ENCODE data around the gene CHKB.
"Not testable (repeated sequence)": the region's sequence is repeated elsewhere in the genome, so short reads cannot be mapped to it uniquely, and the experiment has no call there.

Gene CHKB, protein sequence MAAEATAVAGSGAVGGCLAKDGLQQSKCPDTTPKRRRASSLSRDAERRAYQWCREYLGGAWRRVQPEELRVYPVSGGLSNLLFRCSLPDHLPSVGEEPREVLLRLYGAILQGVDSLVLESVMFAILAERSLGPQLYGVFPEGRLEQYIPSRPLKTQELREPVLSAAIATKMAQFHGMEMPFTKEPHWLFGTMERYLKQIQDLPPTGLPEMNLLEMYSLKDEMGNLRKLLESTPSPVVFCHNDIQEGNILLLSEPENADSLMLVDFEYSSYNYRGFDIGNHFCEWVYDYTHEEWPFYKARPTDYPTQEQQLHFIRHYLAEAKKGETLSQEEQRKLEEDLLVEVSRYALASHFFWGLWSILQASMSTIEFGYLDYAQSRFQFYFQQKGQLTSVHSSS

GRCh38 chr22:50582493-50583293, at the start of gene CHKB:
Gene CHKB (minus strand): TSS chr22:50582849. CDS start chr22:50582781, 68 bp downstream.
- DNase-seq, result peak; percentile 99

DNA sequence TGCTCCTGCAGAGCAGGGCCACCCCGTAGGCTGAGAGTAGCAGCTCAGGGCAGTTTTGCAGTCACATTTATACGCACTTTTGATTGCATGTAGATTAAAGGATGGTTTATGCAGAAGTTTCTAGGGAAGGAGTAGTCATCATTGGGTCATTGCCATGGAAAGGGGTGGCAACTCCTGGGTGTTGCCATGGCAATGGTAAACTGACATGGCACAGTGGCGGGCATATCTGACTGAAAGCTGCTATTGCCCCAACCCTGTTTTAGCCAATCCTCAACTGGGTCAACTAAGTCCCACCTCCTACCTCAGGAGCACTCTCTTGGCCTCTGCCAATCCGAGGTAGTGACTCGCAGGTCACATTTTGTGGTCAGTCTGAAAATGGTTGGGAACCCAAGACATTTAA, 47.7 kb upstream of the CHKB start:
- no peak for DNase-seq

GRCh38 chr22:50628543-50629134, 46.0 kb upstream of the CHKB start:
- no peak for DNase-seq

DNA sequence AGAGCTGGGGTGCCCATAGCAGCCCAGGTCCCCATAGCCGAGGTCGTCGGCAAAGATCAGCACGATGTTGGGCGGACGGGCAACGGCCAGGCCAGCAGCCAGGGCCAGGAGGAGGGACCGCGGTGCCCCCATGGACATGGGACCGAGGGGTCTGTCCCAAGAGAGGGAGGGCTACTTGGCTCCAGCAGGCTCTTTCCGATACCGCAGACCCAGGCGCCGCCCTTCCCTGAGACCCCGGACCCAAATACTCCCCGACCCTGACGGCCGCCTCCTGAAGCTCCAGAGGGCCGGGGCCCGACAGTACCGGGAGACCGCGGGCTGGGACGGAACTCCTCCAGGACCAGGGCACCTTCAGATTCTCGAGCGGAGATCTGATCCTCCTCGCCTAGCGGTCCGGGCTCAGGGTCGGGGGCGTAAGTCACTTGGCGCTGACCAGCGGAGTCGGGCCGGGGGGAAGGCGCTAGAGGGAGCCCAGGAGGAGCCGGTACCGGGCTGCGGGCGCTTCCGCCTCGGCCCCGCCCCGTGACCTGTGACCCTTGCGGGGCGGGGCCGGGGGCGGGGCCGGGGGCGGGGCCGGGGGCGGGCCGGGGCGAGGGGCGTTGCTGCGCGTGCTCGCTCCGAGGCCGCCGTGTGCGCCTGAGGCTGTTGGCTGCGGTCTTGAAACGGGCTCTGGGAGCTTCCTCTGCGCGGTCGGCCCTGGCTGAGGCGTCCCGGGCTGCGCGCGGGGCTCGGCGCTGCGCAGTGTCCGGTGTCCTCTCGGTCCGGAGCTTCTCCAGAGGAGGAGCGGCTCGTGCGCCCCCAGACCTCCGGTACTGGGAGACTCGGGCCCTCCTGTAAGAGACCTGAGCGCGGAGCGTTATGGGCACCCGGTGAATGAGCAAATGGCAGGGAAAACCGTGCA, 45.2 kb upstream of the CHKB start, which contains the start of gene ARSA:
Gene ARSA, minus strand, starts transcription at position 511 of the 901 bp plus-strand sequence. Its CDS starts 373 bp downstream, at position 138.
- DNase-seq, result peak; percentile 78 to 82

GRCh38 chr22:50626850-50627641, 44.4 kb upstream of the CHKB start:
- DNase-seq, result no peak

GRCh38 chr22:50626314-50626849, 43.7 kb upstream of the CHKB start:
- no peak for DNase-seq

DNA sequence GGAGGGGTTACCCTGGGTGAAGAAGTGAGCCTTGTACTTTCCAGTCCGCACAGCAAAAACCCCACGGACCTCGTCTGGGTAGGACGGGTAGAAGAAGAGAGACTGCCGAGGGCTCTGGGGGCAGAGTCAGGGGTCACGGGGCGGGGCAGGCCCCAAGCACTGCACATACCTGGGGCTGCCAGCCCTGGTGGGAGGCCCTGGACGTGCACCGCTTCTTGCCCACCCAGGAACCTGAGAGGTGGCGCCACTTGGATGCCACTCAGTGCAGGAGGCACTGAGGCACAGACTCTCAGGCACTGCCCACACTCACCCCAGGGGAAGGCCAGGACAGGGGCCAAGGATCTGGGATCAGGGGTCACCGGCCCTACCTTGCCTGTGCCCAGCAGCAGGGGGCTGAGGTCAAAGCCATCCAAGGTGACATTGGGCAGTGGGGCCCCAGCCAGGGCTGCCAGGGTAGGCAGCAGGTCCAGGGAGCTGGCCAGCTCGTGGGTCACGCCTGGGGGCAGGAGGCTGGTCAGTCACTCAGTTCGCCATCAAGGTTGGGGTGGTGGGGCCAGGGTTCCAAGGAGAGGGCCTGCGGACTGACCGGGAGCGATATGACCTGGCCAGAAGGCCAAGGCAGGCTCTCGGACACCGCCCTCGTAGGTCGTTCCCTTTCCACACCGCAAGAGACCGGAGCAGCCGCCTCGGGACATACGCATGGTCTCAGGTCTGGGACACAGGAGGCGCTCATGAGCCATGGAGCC, 43.1 kb upstream of the CHKB start:
- no peak for DNase-seq

DNA sequence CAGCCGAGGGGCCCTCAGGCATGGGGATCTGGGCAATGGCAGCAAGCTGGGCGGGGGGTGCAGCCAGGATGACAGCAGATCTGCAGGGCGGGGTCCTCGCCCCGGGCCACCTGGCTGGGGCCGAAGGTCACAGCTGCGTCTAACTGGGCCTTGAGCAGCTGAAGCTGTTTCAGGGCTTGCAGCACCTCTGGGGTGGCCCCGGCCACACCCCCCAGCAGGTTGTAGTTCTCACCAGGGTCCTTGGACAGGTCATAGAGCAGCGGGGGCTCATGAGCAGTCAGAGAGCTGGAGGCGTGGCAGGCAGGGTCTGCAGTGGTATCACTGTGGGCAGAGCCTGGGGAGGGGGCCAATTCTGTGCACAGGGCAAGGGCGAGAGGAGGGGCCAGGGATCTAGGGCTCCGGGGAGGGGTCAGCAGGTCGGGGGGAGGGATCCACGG, 42.5 kb upstream of the CHKB start:
- DNase-seq, result no peak

DNA sequence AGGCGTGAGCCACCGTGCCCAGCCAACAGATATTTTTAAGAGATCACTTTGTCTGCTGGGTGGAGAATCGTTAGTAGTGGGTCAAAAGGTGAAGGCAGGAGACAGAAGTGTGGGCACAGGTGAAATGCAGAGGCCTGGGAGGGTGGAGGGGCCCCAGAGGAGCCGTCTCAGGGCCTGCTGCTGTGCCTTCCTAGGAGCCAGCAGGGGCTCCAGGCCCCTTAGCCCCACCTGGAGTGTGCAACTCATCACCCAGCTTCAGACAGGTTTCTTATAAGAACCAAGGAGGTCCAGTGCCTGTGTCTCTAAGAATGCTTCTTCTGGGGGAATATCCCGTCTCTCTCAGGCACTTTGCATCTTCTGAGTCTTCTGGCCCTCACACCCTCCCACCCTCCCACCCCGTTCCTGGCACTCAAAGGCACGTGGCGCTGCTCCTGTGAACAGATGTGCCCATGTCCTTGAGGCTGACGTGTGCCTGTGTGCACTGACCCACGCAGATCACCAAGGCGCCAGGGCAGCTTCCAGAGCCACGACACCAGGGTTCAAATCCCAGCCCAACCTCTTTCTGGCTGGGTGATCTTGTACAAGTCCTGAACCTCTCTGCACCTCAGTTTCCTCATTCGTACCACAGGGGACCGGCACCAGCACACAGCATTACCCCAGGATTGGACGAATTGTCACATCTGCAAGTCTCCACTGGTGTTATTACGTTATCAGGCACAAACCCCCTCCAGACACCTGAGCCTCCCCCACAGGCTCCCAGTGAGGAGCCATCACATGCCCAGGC, 41.9 kb upstream of the CHKB start:
- DNase-seq, result no peak

- DNase-seq, result no peak
Measured at GRCh38 chr22:50622723-50623327, 40.2 kb upstream of the CHKB start.

DNA sequence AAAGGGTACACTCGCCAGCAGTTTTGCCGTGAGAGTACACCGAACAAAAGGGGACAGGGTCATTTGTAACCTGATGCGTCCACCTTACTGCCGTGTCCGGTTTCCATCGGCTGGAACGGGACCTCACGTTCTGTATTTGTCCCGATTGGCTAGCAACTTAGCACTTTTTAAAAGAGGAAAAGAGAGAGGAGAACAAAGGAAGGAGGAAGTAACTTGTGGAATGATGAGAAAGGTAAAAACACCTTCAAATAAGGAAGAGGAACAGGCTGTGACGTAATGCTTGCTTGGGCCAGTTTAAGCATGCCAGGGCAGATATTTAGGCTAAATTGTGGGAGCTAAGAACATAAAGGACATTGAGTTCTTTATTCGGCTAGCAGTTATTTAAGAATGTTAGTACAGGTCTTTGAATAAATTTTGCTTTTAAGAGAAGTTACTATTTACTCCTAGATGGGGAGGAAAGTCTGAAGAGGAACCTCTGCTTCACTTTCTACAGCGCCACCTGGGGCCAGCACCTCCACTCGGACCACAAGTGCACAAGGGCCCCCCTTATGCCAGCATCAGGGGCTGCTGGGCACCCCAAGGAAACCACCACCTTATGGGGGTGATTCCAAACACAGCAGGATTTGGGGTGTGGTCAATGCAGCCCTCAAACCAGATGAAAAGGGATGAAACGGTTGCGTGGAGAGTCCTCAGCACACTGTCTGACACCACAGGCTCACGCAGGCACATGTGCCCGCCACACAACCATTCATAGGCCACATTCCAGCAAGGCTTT, 39.5 kb upstream of the CHKB start:
- no peak for DNase-seq

DNA sequence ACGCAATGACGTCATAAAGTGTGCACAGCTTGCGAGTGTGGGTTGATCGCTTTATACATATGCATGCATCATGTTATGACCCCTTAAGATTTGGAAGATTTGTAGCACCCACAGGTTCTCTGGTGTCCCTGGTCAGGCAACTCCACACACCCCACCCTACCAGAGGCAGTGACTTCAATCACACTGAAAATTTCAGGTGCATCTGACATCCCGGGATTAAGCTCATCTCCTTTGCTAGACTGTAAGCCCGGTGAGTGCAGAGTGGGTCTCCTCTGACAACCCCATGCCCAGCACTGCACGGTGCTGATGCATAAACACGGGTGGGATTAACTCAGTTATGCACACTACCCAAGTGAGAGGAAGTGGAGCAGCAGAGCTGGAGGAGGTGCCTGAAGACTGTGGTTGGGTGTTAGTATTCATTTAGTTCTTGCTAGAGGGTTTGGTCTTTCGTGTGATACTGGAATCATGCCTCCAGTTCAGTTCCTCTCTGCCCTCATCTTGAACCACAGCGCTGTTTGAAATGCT, 38.8 kb upstream of the CHKB start:
- DNase-seq, result no peak

DNA sequence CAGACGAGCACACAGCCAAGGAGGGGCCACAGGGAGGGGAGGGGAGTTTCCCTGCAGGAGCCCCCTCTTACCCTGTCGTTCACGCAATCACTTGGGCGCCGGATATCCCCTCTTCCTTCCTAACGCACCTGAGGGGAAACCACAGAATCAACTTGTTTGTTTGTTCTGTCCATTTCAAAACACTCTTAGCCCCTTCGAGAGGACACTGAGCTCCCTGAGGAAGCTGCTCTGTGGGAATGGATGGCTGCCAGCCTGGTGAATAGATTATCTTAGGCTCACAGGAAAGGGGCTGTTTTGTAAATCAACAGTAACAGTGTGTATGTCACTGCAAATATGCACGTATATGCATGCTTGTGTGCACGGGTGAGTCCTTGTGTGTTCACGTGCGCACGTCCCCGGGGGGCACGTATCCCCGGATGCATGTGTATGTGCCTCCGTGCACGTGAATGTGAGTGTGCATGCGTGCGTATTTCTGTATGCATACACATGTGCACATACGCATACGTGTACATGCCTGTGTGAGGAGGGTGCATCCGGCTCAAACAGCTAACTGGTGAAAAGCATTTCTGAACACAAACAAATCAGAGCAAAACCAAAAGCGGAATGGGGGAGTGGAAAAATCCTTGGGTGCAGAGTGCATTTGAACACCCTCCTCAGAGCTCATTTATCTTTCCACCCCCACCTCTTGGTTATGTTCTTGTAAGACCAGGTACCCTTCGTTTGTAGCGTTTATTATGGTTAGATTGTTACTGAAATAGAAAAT, 38.1 kb upstream of the CHKB start:
- DNase-seq, result peak; percentile 52 to 63

DNA sequence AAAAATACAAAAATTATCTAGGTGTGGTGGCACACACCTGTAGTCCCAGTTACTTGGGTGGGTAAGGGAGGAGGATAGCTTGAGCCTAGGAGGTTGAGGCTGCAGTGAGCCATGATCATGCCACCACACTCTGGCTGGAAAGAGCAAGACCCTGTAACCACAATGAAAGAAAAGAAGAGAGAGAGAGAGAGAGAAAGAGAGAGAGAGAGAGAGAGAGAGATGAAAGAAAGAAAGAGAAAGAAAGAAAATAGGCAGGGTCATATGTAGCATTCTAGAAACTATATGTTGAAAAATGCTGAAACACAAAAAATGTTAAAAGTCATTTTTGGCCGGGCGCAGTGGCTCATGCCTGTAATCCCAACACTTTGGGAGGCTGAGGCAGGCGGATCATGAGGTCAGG, 31.6 kb upstream of the CHKB start:
- DNase-seq, result not testable (repeated sequence)

DNA sequence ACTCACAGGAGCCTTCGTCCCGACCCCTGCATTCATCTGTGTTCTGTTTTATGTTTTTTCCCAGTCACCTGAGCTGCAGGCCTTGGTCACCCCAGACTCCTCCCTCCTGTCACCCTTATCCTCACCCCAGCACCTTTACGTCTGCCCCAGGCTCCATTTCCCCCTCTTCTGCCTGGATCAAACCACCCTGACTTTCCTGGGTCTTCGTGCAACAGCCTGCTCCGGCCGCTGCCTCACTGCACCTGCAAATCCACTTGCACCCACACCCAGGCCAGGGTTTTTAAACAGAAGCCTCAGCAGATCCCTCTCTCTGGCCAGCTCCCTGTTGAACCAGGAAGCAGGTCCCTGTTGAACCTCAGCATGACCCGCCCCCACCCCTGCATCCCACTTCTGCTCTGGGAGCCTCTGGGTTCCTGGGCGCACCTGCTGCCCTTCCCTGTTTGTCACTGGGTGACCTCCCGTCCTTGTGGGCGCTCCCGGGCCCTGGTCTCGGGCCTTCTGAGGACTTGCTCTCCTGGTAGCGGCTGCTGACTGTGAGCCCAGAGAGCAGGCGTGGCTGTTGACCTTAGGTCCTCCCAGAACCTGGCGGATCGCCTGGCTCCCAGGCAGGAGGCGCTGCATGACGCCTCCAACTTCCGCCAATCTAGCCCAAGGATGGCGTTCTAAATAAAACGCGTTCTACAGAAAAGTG, 30.8 kb upstream of the CHKB start:
- no peak for DNase-seq

- DNase-seq, result no peak
Measured at GRCh38 chr22:50612528-50613221, 30.0 kb upstream of the CHKB start.

Data from hippocampal formation (tissue), 2 donors.